ENCODE data around the gene EHMT2. TPM values are rescaled to one million over a fixed set of nuclear protein-coding genes. Genes with fewer than 3 reads are reported as not detected.

EHMT2 gene
- total and polyA plus RNA-seq, 8 donors = 13.4 to 55.8 (median 20.6) TPM

DNA sequence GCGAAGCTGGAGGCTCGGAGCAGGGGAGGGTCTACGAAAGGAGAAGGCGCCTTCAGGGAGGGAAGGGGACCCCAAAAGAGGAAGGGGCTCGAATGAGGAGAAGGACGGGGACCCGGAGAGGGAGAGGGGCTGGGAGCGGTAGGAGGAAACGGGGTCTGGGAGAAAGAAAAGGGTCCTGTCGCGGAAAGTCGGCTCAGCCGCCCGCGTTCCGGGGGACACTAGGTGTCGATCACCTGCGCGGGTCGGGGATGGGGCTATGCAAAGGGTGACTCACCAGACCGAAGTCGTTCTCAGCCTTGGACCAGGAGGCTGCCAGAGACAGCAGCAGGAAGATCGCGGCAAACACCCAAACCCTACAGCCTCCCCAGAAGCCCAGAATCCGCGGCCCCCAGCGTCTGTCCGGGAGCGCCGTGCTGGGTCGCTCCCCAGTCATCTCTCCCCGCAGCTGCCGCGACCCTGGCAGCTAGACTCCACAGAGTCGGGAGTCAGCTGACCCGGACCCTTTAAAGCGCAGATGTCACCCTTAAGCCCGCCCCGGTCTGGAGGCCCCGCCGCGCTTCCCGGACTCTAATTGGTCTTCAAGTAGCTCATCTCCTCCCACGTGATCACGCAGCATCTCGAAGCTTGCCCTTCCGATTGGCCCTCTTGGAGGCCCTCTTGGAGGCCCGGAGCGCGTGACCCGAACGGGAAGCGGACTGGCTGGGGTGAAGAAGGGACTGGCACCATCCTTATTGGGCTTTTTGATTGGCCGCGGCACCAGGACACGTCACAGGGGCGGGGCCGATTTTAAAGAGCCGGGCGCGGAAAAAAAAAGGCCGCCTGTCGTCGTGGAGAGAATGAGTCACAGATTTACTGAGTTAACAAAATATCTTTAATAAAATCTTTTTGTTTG is 34.9 kb downstream of the EHMT2 start, which contains the start of gene NEU1:
TSS of gene NEU1 (minus strand) at position 478 of the 892 bp plus-strand sequence. CDS start at position 433, 45 bp downstream.
- Histone ChIP-seq H3K4me1 (peaks cover 0 to 6% (median 0%) of the 10 kb centered on the region in 3 donors), H3K9me3 (no peaks in the 10 kb centered on the region), H3K4me3 (peak within 1 kb of the TSS; percentile 74 to 88 (median 82)), H3K36me3 (peaks cover 2 to 14% (median 8%) of the 10 kb centered on the region in 3 donors), H3K27ac (peak within 1 kb of the TSS; percentile 56 to 87 (median 78)), H3K27me3 (no peaks in the 10 kb centered on the region)
- peak; percentile 93 to 98 (median 96) for ATAC-seq
- WGBS, 2 donors = 1% methylated on average over 61 to 64 of the region's 64 CpGs
- FAIRE-seq = peak; percentile 98
- TF ChIP-seq, protein P1, sequence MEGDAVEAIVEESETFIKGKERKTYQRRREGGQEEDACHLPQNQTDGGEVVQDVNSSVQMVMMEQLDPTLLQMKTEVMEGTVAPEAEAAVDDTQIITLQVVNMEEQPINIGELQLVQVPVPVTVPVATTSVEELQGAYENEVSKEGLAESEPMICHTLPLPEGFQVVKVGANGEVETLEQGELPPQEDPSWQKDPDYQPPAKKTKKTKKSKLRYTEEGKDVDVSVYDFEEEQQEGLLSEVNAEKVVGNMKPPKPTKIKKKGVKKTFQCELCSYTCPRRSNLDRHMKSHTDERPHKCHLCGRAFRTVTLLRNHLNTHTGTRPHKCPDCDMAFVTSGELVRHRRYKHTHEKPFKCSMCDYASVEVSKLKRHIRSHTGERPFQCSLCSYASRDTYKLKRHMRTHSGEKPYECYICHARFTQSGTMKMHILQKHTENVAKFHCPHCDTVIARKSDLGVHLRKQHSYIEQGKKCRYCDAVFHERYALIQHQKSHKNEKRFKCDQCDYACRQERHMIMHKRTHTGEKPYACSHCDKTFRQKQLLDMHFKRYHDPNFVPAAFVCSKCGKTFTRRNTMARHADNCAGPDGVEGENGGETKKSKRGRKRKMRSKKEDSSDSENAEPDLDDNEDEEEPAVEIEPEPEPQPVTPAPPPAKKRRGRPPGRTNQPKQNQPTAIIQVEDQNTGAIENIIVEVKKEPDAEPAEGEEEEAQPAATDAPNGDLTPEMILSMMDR (IDR thresholded peaks at IDR 0.05) = no peak
- peak; percentile 95 to 100 (median 100) for DNase-seq
- intact Hi-C loops (cut with DNase I) = no loop called here

DNA sequence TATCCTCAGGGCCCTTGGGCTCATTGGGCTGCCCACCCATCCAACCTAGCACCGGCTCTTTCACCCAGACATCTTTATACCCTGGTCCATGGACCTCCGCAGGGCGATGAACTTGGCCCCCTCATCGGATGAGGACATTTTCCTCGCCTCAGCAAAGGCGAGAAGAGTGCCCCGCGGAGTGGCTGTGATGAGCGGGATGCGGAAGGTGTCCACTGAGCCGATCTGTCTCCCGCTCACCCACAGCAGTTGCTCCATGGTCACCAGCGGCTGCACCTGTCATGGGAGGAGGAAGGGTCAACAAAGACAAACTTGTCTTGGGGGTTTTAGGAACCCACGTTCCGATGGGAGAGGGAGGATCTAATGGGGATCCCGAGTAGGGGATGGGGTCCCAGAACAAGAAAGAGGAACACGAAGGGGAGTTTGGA is 35.6 kb downstream of the EHMT2 start:
- Histone ChIP-seq H3K27ac (peak overlapping the region in 3 of 4 donors; percentile 38 to 80 (median 73)), H3K9me3 (no peaks in the 10 kb centered on the region), H3K27me3 (no peaks in the 10 kb centered on the region), H3K36me3 (peaks cover 2 to 14% (median 8%) of the 10 kb centered on the region in 3 donors), H3K4me1 (peaks cover 0 to 6% (median 0%) of the 10 kb centered on the region in 3 donors), H3K4me3 (peak overlapping the region; percentile 74 to 88 (median 82))
- 26 to 28% methylated on average over 17 of the region's 17 CpGs for WGBS, 2 donors
- TF ChIP-seq, protein P1 (IDR thresholded peaks at IDR 0.05) = no peak
- DNase-seq (peak in 1 of 6 donors; percentile 58), FAIRE-seq (no peak), ATAC-seq (no peak)
- intact Hi-C loops (cut with DNase I) = no loop called here

DNA sequence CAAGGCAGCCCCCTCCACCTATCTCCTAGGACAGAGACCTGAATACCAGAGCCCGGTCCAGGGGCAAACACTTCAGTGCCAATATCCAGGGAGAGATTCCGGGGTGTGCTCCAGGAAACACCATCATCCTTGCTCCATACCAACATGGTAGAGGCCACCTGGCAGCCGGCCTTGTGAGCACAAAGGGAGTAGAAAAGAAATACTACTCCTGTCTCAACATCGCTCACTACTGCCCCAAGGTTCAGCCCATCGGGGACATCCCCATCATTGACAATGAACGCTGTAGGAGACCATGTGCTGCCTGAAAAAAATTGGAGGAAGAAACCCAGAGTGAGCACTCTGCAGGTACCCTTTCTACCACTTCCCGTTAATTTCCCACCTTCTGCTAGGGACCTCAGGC is 36.3 kb downstream of the EHMT2 start:
- H3K36me3 ChIP-seq = peaks cover 2 to 14% (median 8%) of the 10 kb centered on the region in 3 donors
- no peak for ATAC-seq
- TF ChIP-seq, protein P1 (IDR thresholded peaks at IDR 0.05) = no peak
- H3K27ac ChIP-seq = no peak overlapping the region
- H3K4me3 ChIP-seq = no peak overlapping the region
- peaks cover 0 to 6% (median 0%) of the 10 kb centered on the region in 3 donors for H3K4me1 ChIP-seq
- no peak for FAIRE-seq
- WGBS, 2 donors = 86 to 91% methylated on average over 7 of the region's 7 CpGs
- intact Hi-C loops (cut with DNase I) = no loop called here
- H3K9me3 ChIP-seq = no peaks in the 10 kb centered on the region
- H3K27me3 ChIP-seq = no peaks in the 10 kb centered on the region
- peak in 1 of 6 donors; percentile 22 for DNase-seq

DNA sequence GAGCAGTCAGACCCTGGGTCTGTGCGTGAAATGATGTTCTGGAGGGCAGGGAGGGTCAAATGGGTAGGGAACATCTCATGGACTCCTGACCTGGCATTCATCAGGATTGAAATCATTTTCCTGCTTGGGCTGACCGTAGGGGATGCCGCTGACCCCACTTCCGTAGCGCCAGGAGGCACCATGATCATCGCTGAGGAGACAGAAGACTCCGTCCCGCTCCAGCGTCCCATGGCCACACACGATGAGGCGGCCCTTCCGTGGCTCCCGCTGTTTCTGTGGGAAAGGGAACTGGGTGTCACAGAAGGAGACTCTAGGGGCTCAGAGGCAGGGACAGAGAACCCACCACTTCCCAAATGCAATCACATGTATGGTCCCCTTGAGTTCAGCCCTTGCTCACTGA is 37.1 kb downstream of the EHMT2 start:
- no peak overlapping the region for H3K4me3 ChIP-seq
- no peaks in the 10 kb centered on the region for H3K27me3 ChIP-seq
- ATAC-seq = no peak
- peaks cover 2 to 14% (median 8%) of the 10 kb centered on the region in 3 donors for H3K36me3 ChIP-seq
- TF ChIP-seq, protein P1 (IDR thresholded peaks at IDR 0.05) = no peak
- FAIRE-seq = no peak
- 91 to 95% methylated on average over 13 of the region's 13 CpGs for WGBS, 2 donors
- H3K4me1 ChIP-seq = peaks cover 0 to 6% (median 0%) of the 10 kb centered on the region in 3 donors
- no peaks in the 10 kb centered on the region for H3K9me3 ChIP-seq
- H3K27ac ChIP-seq = no peak overlapping the region
- intact Hi-C loops (cut with DNase I) = no loop called here
- DNase-seq = peak in 1 of 6 donors; percentile 41

All from pancreas (tissue), 10 donors.